GM12875 (cell line): ENCODE data around the gene PITPNC1.

Experiments
- H3K4me3 ChIP-seq: one replicate; pipeline ENCODE4 v1.5.1; 2011; ENCODE audit warnings: low read depth, low read length, control low read depth
- CTCF ChIP-seq: IDR thresholded peaks from 2 replicates; pipeline ENCODE4 v1.5.1; 2011; ENCODE audit warnings: low read depth, mild to moderate bottlenecking, control low read depth, inconsistent platforms, low read length, moderate library complexity, borderline replicate concordance; ENCODE audit not compliant: insufficient read depth

Gene PITPNC1

GRCh38 chr17:67517325-67517724 lies 140.2 kb downstream of the PITPNC1 start:
- no peak overlapping the region for H3K4me3 ChIP-seq
- no peak for TF ChIP-seq CTCF

GRCh38 chr17:67518876-67519275 lies 141.8 kb downstream of the PITPNC1 start:
- TF ChIP-seq CTCF = no peak
- no peak overlapping the region for H3K4me3 ChIP-seq

GRCh38 chr17:67519801-67520251 lies 142.7 kb downstream of the PITPNC1 start:
- TF ChIP-seq CTCF = no peak
- H3K4me3 ChIP-seq = no peak overlapping the region

- no peak for TF ChIP-seq CTCF
- H3K4me3 ChIP-seq = no peak overlapping the region
Measured at GRCh38 chr17:67520252-67520906, 143.3 kb downstream of the PITPNC1 start.

GRCh38 chr17:67520916-67521774 lies 144.1 kb downstream of the PITPNC1 start:
- TF ChIP-seq CTCF = no peak
- no peak overlapping the region for H3K4me3 ChIP-seq

- H3K4me3 ChIP-seq = no peak overlapping the region
- no peak for TF ChIP-seq CTCF
Measured at GRCh38 chr17:67521775-67522069, 144.6 kb downstream of the PITPNC1 start.

- no peak for TF ChIP-seq CTCF
- H3K4me3 ChIP-seq = no peak overlapping the region
Measured at GRCh38 chr17:67523101-67523500, 146.0 kb downstream of the PITPNC1 start.
